ENCODE results near the gene ZFP69.
"Not testable (repeated sequence)": the region's sequence is repeated elsewhere in the genome, so short reads cannot be mapped to it uniquely, and the experiment has no call there.

GRCh38 chr1:40502651-40503050, 25.6 kb downstream of the ZFP69 start:
- not testable (repeated sequence) for TF ChIP-seq EZH2phosphoT487 (conservative IDR thresholded peaks at IDR 0.05; ENCODE audit: low read length); CTCF (IDR thresholded peaks at IDR 0.05; ENCODE audit: insufficient read depth, low read length, poor library complexity, severe bottlenecking)

Measured in SU-DHL-6 (cell line).